ENCODE results near the gene DRC1. TPM values are rescaled to one million over a fixed set of nuclear protein-coding genes. Genes with fewer than 3 reads are reported as not detected.

DRC1 gene
- total RNA-seq, 1 experiment from 2014 or later = not detected

- no peak overlapping the region for H3K4me3 ChIP-seq (ENCODE audit: low read depth, low read length, poor library complexity, severe bottlenecking)
- H3K27me3 ChIP-seq (replicated peaks; ENCODE audit: insufficient read depth, low read depth, low read length, poor library complexity) = no peaks in the 10 kb centered on the region
- H3K4me1 ChIP-seq (ENCODE audit: insufficient read depth, low read length, poor library complexity, severe bottlenecking) = no peaks in the 10 kb centered on the region
- BruUV-seq (replicated peaks) = no TSS peak
- CTCF ChIA-PET = no interaction called here
- no peak overlapping the region for H3K27ac ChIP-seq (ENCODE audit: low read depth, low read length, poor library complexity, severe bottlenecking)
- no peak for DNase-seq (ENCODE audit: low spot score)
- peaks cover 4% of the 10 kb centered on the region for H3K36me3 ChIP-seq (ENCODE audit: insufficient read depth, low read length, poor library complexity, severe bottlenecking)
- no peaks in the 10 kb centered on the region for H3K9me3 ChIP-seq (ENCODE audit: low read depth, low read length, poor library complexity, severe bottlenecking)
- TF ChIP-seq CTCF (conservative IDR thresholded peaks at IDR 0.05; ENCODE audit: low read depth, low read length) (no peak), EZH2 (IDR thresholded peaks at IDR 0.05; ENCODE audit: borderline replicate concordance, low read depth, low read length, poor library complexity, severe bottlenecking) (no peak)
- POLR2A ChIA-PET (ENCODE audit: low non-redundant PET) = no interaction called here
- intact Hi-C loops (cut with micrococcal nuclease; ENCODE audit: unreplicated experiment) = no loop called here
Measured at GRCh38 chr2:26395394-26395793, 6.3 kb upstream of the DRC1 start.

GRCh38 chr2:26396734-26397298, 4.9 kb upstream of the DRC1 start:
- ChIA-PET POLR2A (ENCODE audit: low non-redundant PET) (no interaction called here), CTCF (no interaction called here)
- no TSS peak for BruUV-seq (replicated peaks)
- Histone ChIP-seq H3K4me1 (ENCODE audit: insufficient read depth, low read length, poor library complexity, severe bottlenecking) (peaks cover 5% of the 10 kb centered on the region), H3K36me3 (ENCODE audit: insufficient read depth, low read length, poor library complexity, severe bottlenecking) (no peaks in the 10 kb centered on the region), H3K27ac (ENCODE audit: low read depth, low read length, poor library complexity, severe bottlenecking) (no peak overlapping the region), H3K4me3 (ENCODE audit: low read depth, low read length, poor library complexity, severe bottlenecking) (no peak overlapping the region), H3K27me3 (replicated peaks; ENCODE audit: insufficient read depth, low read depth, low read length, poor library complexity) (no peaks in the 10 kb centered on the region), H3K9me3 (ENCODE audit: low read depth, low read length, poor library complexity, severe bottlenecking) (no peaks in the 10 kb centered on the region)
- no peak for DNase-seq (ENCODE audit: low spot score)
- TF ChIP-seq EZH2 (IDR thresholded peaks at IDR 0.05; ENCODE audit: borderline replicate concordance, low read depth, low read length, poor library complexity, severe bottlenecking) = no peak
- no peak for TF ChIP-seq CTCF (conservative IDR thresholded peaks at IDR 0.05; ENCODE audit: low read depth, low read length)
- intact Hi-C loops (cut with micrococcal nuclease; ENCODE audit: unreplicated experiment) = no loop called here

- H3K4me1 ChIP-seq (ENCODE audit: insufficient read depth, low read length, poor library complexity, severe bottlenecking) = peaks cover 10% of the 10 kb centered on the region
- intact Hi-C loops (cut with micrococcal nuclease; ENCODE audit: unreplicated experiment) = no loop called here
- H3K27ac ChIP-seq (ENCODE audit: low read depth, low read length, poor library complexity, severe bottlenecking) = no peak overlapping the region
- BruUV-seq (replicated peaks) = no TSS peak
- no peaks in the 10 kb centered on the region for H3K27me3 ChIP-seq (replicated peaks; ENCODE audit: insufficient read depth, low read depth, low read length, poor library complexity)
- H3K4me3 ChIP-seq (ENCODE audit: low read depth, low read length, poor library complexity, severe bottlenecking) = no peak overlapping the region
- TF ChIP-seq EZH2 (IDR thresholded peaks at IDR 0.05; ENCODE audit: borderline replicate concordance, low read depth, low read length, poor library complexity, severe bottlenecking) (no peak), CTCF (conservative IDR thresholded peaks at IDR 0.05; ENCODE audit: low read depth, low read length) (no peak)
- H3K9me3 ChIP-seq (ENCODE audit: low read depth, low read length, poor library complexity, severe bottlenecking) = no peaks in the 10 kb centered on the region
- ChIA-PET POLR2A (ENCODE audit: low non-redundant PET) (no interaction called here), CTCF (no interaction called here)
- no peak for DNase-seq (ENCODE audit: low spot score)
- no peaks in the 10 kb centered on the region for H3K36me3 ChIP-seq (ENCODE audit: insufficient read depth, low read length, poor library complexity, severe bottlenecking)
Measured at GRCh38 chr2:26399771-26400376, 1.8 kb upstream of the DRC1 start.

All from A673 (cell line).